ENCODE results near the gene CLCN7. TPM values are rescaled to one million over a fixed set of nuclear protein-coding genes. Genes with fewer than 3 reads are reported as not detected.

The CLCN7 gene
- 57.4 and 72.2 TPM in 2 replicates for total RNA-seq

GRCh38 chr16:1474796-1475551 is at the start of gene CLCN7:
TSS of gene CLCN7 (minus strand) at chr16:1475028. CDS start at chr16:1474974, 54 bp downstream.

DNA sequence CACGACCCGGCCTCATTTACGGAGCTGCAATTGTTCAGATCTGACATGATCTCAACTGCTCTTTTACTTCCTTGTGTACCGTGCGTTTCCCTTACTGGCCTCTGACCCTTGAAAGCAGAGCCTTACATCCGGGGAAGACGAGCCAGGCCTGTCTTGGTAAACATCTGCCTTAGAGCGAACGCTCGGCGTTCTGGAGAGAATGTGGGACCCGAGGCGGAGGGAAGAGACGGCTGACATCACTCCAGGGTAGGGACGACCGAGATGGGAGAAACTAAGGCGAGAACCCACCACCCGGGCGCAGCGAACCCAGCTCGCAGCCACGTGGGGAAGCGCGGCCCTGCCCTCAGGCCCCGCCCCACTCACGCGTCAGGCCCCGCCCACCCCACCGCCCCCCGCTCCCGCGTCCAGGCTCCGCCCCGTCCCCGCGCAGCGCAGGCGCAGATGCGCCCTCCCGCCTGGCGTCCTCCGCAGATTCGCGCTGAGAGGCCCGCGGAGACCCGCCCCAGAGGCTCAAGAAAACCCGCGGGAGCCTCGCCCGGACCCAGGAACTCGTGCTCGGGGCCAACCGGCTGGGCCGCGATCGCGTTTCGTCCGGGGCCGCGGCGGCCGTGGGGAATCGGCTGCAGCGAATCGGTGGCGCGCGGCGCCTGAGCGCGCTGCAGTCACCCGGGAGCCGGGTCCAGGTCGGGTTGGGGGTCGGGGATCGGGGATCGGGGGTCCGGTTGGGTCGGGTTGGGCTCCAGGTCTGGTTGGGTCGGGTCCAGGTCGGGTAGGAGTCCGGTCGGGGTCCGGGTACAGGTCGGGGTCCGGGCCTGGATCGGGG is 18.3 kb upstream of the CLCN7 start, which contains the start of gene TELO2:
TELO2 (plus strand) TSS at position 438 of the 823 bp plus-strand sequence. CDS start 922 bp downstream, outside the sequence.

GRCh38 chr16:1488619-1489018 is 13.8 kb upstream of the CLCN7 start, which contains the start of gene PTX4:
TSS of gene PTX4 (minus strand) at chr16:1488944. CDS start at chr16:1488909, 35 bp downstream.

DNA sequence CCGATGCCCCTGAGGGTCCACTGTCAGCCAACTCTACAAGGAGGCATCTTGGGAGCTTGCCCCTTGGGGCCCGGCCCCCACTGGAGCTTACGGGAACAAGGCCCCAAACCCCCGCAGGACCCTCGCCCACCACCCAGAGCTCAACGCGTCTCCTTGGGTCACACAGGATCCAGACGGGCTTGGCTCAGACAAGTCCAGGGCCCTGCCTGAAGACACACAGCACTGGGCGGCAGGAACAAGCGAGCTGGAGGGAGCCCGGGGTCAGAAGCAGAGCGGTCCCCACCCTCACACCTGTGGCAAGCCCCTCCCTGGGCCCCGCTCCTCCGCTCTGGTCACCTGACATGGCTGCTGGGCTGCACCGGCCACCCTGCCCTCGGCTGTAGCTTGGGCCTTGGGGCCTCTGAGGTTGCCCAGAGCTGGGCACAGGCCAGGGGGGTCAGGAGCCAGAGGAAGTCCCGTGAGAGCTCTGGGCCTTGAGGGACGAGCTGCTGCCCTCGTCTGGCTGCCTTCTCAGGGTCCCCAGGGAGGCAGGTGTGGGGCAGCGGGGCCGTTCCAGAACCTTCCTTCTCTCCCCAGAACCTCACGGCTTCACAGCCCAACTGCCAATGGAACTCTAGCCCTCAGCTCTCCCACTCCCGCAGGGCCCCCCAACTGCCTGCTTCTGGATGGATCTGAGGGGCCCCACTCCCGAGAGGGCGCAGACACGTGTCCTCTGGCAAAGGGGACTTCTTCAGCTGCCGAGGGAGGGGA is 30.7 kb downstream of the CLCN7 start, which contains the start of gene CCDC154:
CCDC154 (minus strand) TSS at position 577 of the 750 bp plus-strand sequence; CDS start at position 343, 234 bp downstream.

GRCh38 chr16:1430759-1431496 is 43.9 kb downstream of the CLCN7 start, which contains the start of gene PERCC1:
TSS of gene PERCC1 (plus strand) at chr16:1431078. CDS start at chr16:1432594, 1,516 bp downstream.

GRCh38 chr16:1414532-1415260 is 60.1 kb downstream of the CLCN7 start, which contains the start of gene UNKL:
TSS of gene UNKL (minus strand) at chr16:1414704. CDS start at chr16:1414691, 13 bp downstream.

Other genes with a start within 250 kb of the CLCN7 start
- not detected in 2 replicates for gene TPSG1, start 249.8 kb downstream of the CLCN7 start, total RNA-seq
- gene TPSB2, start 244.8 kb downstream of the CLCN7 start, total RNA-seq, result not detected in 2 replicates
- 0.09 TPM in 1 of 2 replicates, not detected in the other for gene TPSAB1, start 234.3 kb downstream of the CLCN7 start, total RNA-seq
- not detected in 2 replicates for gene TPSD1, start 219.0 kb downstream of the CLCN7 start, total RNA-seq
- gene UBE2I, start 165.4 kb downstream of the CLCN7 start, total RNA-seq, result 28.9 and 43.6 TPM in 2 replicates
- 1.3 and 3.4 TPM in 2 replicates for gene BAIAP3, start 141.4 kb downstream of the CLCN7 start, total RNA-seq
- 45.3 and 59.5 TPM in 2 replicates for gene TSR3, start 123.2 kb downstream of the CLCN7 start, total RNA-seq
- 26.6 and 28.3 TPM in 2 replicates for gene GNPTG, start 123.1 kb downstream of the CLCN7 start, total RNA-seq
- 5.4 and 6.4 TPM in 2 replicates for gene UNKL, start 60.3 kb downstream of the CLCN7 start, total RNA-seq
- 16.3 and 19.2 TPM in 2 replicates for gene UQCC4, start 54.3 kb downstream of the CLCN7 start, total RNA-seq
- gene PERCC1, start 44.0 kb downstream of the CLCN7 start, total RNA-seq, result not detected in 2 replicates
- 0.11 and 0.17 TPM in 2 replicates for gene CCDC154, start 30.5 kb downstream of the CLCN7 start, total RNA-seq
- gene PTX4, start 13.9 kb upstream of the CLCN7 start, total RNA-seq, result 0.11 and 0.17 TPM in 2 replicates
- gene TELO2, start 18.3 kb upstream of the CLCN7 start, total RNA-seq, result 13.8 and 16.5 TPM in 2 replicates
- 142 and 170 TPM in 2 replicates for gene TMEM204, start 58.6 kb upstream of the CLCN7 start, total RNA-seq
- 15.5 and 18.2 TPM in 2 replicates for gene IFT140, start 137.0 kb upstream of the CLCN7 start, total RNA-seq
- gene CRAMP1, start 137.3 kb upstream of the CLCN7 start, total RNA-seq, result 10.1 and 10.4 TPM in 2 replicates
- 40.2 and 42.5 TPM in 2 replicates for gene JPT2, start 203.3 kb upstream of the CLCN7 start, total RNA-seq
- gene MAPK8IP3, start 231.2 kb upstream of the CLCN7 start, total RNA-seq, result 15.8 and 21.9 TPM in 2 replicates

All from dermis lymphatic vessel endothelial cell (primary cell).